MM.1S (cell line): ENCODE data around the gene FNDC10.

Experiments used
- DNase-seq: peaks from one replicate; pipeline ENCODE4 v3.0.0-alpha.2; 2015
- H2AFZ ChIP-seq: fragments of 300-600 bp; sonication (generic); 2 replicates; pipeline ENCODE4 v1.6.0; 2016; ENCODE audit warnings: antibody characterized with exemption, low read length
- H3F3A ChIP-seq: fragments of 300-600 bp; sonication (generic); 2 replicates; pipeline ENCODE4 v1.6.1; 2016; ENCODE audit warnings: mild to moderate bottlenecking, antibody characterized with exemption, low read length, moderate library complexity, mixed read lengths; ENCODE audit not compliant: insufficient read depth
- H3K27ac ChIP-seq: fragments of 300-600 bp; sonication (generic); 2 replicates; pipeline ENCODE4 v1.5.1; 2016; ENCODE audit warnings: mild to moderate bottlenecking, low read length
- H3K27me3 ChIP-seq: fragments of 300-600 bp; sonication (generic); replicated peaks from 2 replicates; pipeline ENCODE4 v1.6.0; 2016; ENCODE audit warnings: low read length; ENCODE audit not compliant: insufficient read depth
- H3K36me3 ChIP-seq: fragments of 300-600 bp; sonication (generic); replicated peaks from 2 replicates; pipeline ENCODE4 v1.6.1; 2016; ENCODE audit warnings: mild to moderate bottlenecking, low read length, mixed read lengths; ENCODE audit not compliant: insufficient read depth
- H3K4me1 ChIP-seq: fragments of 300-600 bp; sonication (generic); 2 replicates; pipeline ENCODE4 v1.6.1; 2016; ENCODE audit warnings: low read length, mixed read lengths
- H3K4me2 ChIP-seq: fragments of 300-600 bp; sonication (generic); 2 replicates; pipeline ENCODE4 v1.6.0; 2016; ENCODE audit warnings: low read depth, low read length
- H3K4me3 ChIP-seq: fragments of 300-600 bp; sonication (generic); 2 replicates; pipeline ENCODE4 v1.5.1; 2016; ENCODE audit warnings: low read length, mixed read lengths
- H3K79me2 ChIP-seq: fragments of 300-600 bp; sonication (generic); 2 replicates; pipeline ENCODE4 v1.6.1; 2016; ENCODE audit warnings: mixed run types, low read length, mixed read lengths
- H3K9ac ChIP-seq: fragments of 300-600 bp; sonication (generic); 2 replicates; pipeline ENCODE4 v1.6.1; 2016; ENCODE audit warnings: low read length, mixed read lengths
- H3K9me2 ChIP-seq: fragments of 300-600 bp; sonication (generic); replicated peaks from 2 replicates; pipeline ENCODE4 v1.6.1; 2016; ENCODE audit warnings: mild to moderate bottlenecking, low read length, mixed read lengths; ENCODE audit not compliant: insufficient read depth
- H3K9me3 ChIP-seq: fragments of 300-600 bp; sonication (generic); replicated peaks from 2 replicates; pipeline ENCODE4 v1.6.1; 2016; ENCODE audit warnings: mild to moderate bottlenecking, low read length, mixed read lengths; ENCODE audit not compliant: insufficient read depth
- H4K20me1 ChIP-seq: fragments of 300-600 bp; sonication (generic); 2 replicates; pipeline ENCODE4 v1.6.1; 2016; ENCODE audit warnings: mild to moderate bottlenecking, low read length, moderate library complexity, mixed read lengths; ENCODE audit not compliant: insufficient read depth
- EZH2 ChIP-seq: fragments of 300-600 bp; sonication (generic); optimal IDR thresholded peaks from 2 replicates; pipeline ENCODE3; 2017; ENCODE audit warnings: low read depth, mild to moderate bottlenecking, antibody characterized with exemption, low read length, mixed read lengths
- EZH2phosphoT487 ChIP-seq: fragments of 300-600 bp; sonication (generic); IDR thresholded peaks from 2 replicates; pipeline ENCODE4 v1.6.1; 2018; ENCODE audit warnings: antibody characterized with exemption, low read length
- TF ChIP-seq, protein P1 (sequence below): fragments of 300-600 bp; sonication (generic); IDR thresholded peaks from 2 replicates; pipeline ENCODE4 v1.5.1; 2016; ENCODE audit warnings: antibody characterized with exemption, low read length, mixed read lengths

The FNDC10 gene

DNA sequence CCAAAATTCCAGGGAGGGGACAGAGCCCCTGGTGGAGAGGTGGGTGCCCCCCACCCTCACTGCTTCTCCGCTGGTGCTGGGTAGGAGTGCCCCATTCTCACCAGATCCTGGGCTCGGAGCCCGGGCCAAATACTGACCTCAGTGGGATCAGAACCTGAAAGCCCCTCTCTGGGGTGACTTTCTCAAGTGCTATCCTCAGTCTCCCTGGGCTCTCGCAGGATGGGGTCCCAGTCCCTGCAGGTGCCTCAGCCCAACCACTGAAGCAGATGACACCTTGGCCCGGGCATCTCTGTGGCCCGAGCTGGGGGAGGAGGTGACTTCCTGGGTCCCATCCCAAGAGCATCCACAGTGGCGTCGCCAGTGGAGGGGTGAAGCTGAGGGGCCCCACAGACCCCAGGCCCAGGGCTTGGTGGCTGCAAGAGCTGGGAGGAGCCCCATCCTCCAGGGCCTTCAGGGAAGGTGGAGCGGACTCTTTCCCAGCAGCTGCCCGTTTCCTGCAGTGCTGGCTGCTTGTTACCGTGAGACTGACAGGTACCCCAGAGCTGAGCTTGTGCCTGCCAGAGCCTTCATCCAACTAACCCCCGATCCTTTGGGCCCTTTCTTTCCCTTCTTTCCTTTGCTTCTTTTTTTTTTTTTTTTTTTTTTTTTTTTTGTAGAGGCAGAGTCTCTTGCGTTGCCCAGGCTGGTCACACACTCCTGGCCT, 3.9 kb upstream of the FNDC10 start:
- Histone ChIP-seq H3K4me3 (no peak overlapping the region), H3K4me2 (no peak overlapping the region)

DNA sequence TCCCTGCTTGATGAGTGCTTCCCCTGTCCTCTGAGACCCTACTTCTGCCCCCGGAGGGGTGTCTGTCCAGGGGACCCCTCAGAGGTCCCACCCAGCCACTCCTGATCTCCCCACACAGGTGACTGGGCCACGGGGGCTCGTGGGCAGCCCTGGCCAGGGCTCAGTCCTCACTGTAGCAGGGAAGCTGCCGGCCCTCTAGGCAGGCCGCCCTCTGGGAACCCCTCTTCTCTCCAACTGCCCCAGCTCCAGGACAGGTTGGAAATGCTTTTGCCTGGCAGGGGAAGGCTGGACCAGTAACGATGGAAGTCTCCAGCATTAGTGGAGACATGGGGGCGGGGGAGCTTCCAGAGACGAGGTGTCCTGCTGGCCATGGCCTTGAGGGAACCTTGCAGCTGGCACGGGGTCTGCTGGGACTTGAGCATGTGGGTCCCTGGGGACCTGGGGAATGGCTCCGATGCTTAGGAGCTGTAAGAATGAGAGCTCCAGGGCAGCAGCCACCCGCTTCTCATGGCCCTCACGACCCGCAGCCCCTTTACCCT, 3.1 kb upstream of the FNDC10 start:
- Histone ChIP-seq H3K9me3 (no peaks in the 10 kb centered on the region), H3K9ac (no peak overlapping the region), H3K9me2 (no peaks in the 10 kb centered on the region), H3K36me3 (no peaks in the 10 kb centered on the region), H3K4me1 (peaks cover 17% of the 10 kb centered on the region), H4K20me1 (no peaks in the 10 kb centered on the region), H3K4me3 (no peak overlapping the region), H3F3A (peaks cover 12% of the 10 kb centered on the region; the same call in 1 of the 2 replicates), H3K79me2 (no peaks in the 10 kb centered on the region), H3K4me2 (peak overlapping the region; percentile 64), H3K27me3 (peaks cover 10% of the 10 kb centered on the region), H3K27ac (no peak overlapping the region), H2AFZ (0 out of 2 replicates have a peak overlapping the region, but pooled peaks have one; percentile 49)
- TF ChIP-seq EZH2 (no peak), EZH2phosphoT487 (no peak)
- TF ChIP-seq, protein P1, sequence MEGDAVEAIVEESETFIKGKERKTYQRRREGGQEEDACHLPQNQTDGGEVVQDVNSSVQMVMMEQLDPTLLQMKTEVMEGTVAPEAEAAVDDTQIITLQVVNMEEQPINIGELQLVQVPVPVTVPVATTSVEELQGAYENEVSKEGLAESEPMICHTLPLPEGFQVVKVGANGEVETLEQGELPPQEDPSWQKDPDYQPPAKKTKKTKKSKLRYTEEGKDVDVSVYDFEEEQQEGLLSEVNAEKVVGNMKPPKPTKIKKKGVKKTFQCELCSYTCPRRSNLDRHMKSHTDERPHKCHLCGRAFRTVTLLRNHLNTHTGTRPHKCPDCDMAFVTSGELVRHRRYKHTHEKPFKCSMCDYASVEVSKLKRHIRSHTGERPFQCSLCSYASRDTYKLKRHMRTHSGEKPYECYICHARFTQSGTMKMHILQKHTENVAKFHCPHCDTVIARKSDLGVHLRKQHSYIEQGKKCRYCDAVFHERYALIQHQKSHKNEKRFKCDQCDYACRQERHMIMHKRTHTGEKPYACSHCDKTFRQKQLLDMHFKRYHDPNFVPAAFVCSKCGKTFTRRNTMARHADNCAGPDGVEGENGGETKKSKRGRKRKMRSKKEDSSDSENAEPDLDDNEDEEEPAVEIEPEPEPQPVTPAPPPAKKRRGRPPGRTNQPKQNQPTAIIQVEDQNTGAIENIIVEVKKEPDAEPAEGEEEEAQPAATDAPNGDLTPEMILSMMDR, result no peak
- no peak for DNase-seq

More for the DNA sequence above, 3.9 kb upstream of the FNDC10 start:
- TF ChIP-seq, protein P1, result no peak
- TF ChIP-seq EZH2 (no peak), EZH2phosphoT487 (no peak)
- no peak overlapping the region for H3K9ac ChIP-seq
- H3K79me2 ChIP-seq, result no peaks in the 10 kb centered on the region
- DNase-seq, result no peak
- H3K4me1 ChIP-seq, result peaks cover 17% of the 10 kb centered on the region
- no peaks in the 10 kb centered on the region for H3K9me3 ChIP-seq
- no peak overlapping the region for H3K27ac ChIP-seq
- peaks cover 10% of the 10 kb centered on the region for H3K27me3 ChIP-seq
- no peaks in the 10 kb centered on the region for H3K36me3 ChIP-seq
- H2AFZ ChIP-seq, result no peak overlapping the region
- H4K20me1 ChIP-seq, result no peaks in the 10 kb centered on the region
- peaks cover 12% of the 10 kb centered on the region; the same call in 1 of the 2 replicates for H3F3A ChIP-seq
- H3K9me2 ChIP-seq, result no peaks in the 10 kb centered on the region

DNA sequence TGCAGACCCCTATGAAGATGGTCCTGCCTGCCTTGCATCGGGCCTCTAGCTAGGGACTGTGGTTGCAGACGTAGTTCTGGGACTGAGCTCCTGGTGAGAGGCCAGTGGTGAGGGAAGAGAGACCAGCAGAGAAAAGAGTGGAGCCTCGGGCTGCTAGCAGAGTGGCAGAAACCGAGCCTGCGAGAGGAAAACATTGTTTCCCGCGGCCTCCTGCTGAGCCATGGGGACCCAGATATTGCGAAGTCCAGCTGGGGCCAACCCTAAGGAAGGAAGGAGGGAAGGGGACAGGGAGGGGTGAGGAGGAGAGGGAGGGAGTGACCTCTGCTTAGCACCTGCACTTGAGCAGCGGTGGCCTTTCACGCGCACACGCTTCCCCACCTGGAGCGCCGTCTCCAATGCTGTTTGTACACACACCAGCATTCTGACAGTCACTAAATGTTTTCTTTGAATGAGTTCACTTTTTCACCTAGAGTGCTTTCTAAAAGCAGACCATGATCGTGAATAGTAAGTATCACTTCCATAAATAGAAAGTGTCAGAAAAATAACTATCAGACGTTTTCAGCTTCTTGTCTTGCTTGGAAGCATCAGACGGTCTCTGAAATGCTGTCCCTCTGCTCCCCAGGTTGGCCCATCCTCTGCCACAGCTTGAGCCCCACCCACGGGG, 2.5 kb upstream of the FNDC10 start:
- no peak overlapping the region; the same call in 1 of the 2 replicates for H3K27ac ChIP-seq

More for the DNA sequence above, 2.5 kb upstream of the FNDC10 start:
- TF ChIP-seq EZH2 (no peak), EZH2phosphoT487 (no peak)
- TF ChIP-seq, protein P1, result no peak
- peak; percentile 30 for DNase-seq
- H4K20me1 ChIP-seq, result no peaks in the 10 kb centered on the region
- H3K4me2 ChIP-seq, result peak overlapping the region; percentile 64
- H3K4me3 ChIP-seq, result peak overlapping the region; percentile 12
- H3K9me2 ChIP-seq, result no peaks in the 10 kb centered on the region
- peaks cover 16% of the 10 kb centered on the region for H3K27me3 ChIP-seq
- peak overlapping the region; percentile 49; the same call in 1 of the 2 replicates for H2AFZ ChIP-seq
- no peaks in the 10 kb centered on the region for H3K9me3 ChIP-seq
- H3K79me2 ChIP-seq, result no peaks in the 10 kb centered on the region
- peak overlapping the region; percentile 1; the same call in 1 of the 2 replicates for H3K9ac ChIP-seq
- H3K36me3 ChIP-seq, result no peaks in the 10 kb centered on the region
- H3F3A ChIP-seq, result peaks cover 12% of the 10 kb centered on the region; the same call in 1 of the 2 replicates
- H3K4me1 ChIP-seq, result peaks cover 17% of the 10 kb centered on the region
